GM13976 (cell line): ENCODE results near the gene KCNH8.
"Not testable (repeated sequence)": the region's sequence is repeated elsewhere in the genome, so short reads cannot be mapped to it uniquely, and the experiment has no call there.

Experiments
- DNase-seq: peaks from one replicate; pipeline ENCODE4 v3.0.0; 2012; ENCODE audit warnings: low spot score
- in situ Hi-C: fragments of 300-500 bp; cut with MboI; formaldehyde crosslinking; loops from one replicate; pipeline ENCODE4 v1.12.0; 2022; ENCODE audit warnings: low sequenced_read_pairs, mixed read lengths, inconsistent platforms; ENCODE audit not compliant: unreplicated experiment
- TF ChIP-seq, protein P1 (sequence below): IDR thresholded peaks from 2 replicates; pipeline ENCODE4 v1.5.1; 2012; ENCODE audit warnings: borderline replicate concordance, mild to moderate bottlenecking; ENCODE audit not compliant: insufficient read depth; ENCODE audit errors: extremely low read depth, missing control alignments, control extremely low read depth

KCNH8 gene

DNA sequence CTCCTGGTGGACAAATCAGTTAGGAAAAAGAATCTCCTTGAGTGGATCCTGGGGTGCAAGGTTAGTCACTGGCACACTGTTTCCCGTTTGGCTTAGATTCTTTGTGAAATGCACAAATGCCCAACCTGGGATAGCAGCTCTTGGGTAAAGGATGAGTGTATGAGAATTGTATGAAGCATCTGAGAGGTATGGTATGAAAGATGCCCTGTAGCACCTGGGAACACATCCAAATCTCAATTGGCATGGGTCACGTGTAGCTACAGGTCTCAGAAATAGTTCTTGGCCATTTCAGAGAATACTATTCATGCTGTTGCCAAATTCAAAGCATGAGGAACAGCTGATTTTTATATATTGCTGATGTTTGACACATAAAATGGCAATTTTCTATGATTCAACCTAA lies 84.3 kb downstream of the KCNH8 start:
- no peak for DNase-seq
- TF ChIP-seq, protein P1, sequence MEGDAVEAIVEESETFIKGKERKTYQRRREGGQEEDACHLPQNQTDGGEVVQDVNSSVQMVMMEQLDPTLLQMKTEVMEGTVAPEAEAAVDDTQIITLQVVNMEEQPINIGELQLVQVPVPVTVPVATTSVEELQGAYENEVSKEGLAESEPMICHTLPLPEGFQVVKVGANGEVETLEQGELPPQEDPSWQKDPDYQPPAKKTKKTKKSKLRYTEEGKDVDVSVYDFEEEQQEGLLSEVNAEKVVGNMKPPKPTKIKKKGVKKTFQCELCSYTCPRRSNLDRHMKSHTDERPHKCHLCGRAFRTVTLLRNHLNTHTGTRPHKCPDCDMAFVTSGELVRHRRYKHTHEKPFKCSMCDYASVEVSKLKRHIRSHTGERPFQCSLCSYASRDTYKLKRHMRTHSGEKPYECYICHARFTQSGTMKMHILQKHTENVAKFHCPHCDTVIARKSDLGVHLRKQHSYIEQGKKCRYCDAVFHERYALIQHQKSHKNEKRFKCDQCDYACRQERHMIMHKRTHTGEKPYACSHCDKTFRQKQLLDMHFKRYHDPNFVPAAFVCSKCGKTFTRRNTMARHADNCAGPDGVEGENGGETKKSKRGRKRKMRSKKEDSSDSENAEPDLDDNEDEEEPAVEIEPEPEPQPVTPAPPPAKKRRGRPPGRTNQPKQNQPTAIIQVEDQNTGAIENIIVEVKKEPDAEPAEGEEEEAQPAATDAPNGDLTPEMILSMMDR = no peak
- in situ Hi-C loops = no loop called here

DNA sequence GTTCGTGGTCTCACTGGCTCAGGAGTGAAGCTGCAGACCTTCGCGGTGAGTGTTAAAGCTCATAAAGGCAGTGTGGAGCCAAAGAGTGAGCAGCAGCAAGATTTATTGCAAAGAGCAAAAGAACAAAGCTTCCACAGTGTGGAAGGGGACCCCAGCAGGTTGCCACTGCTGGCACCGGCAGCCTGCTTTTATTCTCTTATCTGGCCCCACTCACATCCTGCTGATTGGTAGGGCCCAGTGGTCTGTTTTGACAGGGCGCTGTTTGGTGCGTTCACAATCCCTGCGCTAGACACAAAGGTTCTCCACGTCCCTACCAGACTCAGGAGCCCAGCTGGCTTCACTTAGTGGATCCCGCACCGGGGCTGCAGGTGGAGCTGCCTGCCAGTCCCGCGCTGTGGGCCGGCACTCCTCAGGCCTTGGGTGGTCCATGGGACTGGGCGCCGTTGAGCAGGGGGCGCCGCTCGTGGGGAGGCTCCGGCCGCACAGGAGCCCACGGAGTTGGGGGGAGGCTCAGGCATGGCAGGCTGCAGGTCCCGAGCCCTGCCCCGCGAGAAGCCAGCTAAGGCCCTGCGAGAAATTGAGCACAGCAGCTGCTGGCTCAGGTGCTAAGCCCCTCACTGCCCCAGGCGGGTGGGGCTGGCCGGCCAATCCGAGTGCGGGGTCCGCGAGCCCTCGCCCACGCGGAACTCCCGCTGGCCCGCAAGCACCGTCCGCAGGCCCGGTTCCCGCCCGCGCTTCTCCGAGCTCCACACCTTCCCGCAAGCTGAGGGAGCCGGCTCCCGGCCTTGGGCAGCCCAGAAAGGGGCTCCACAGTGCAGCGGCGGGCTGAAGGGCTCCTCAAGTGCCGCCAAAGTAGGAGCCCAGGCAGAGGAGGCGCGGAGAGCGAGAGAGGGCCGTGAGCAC lies 85.8 kb downstream of the KCNH8 start:
- DNase-seq, in situ Hi-C loops: not testable (repeated sequence)

GRCh38 chr3:19248143-19248542 lies 99.8 kb downstream of the KCNH8 start:
- TF ChIP-seq, protein P1 = no peak
- in situ Hi-C loops = no loop called here
- no peak for DNase-seq

- DNase-seq = no peak
- in situ Hi-C loops = no loop called here
- TF ChIP-seq, protein P1 = no peak
Observed at GRCh38 chr3:19248767-19249166, 100.5 kb downstream of the KCNH8 start.

DNA sequence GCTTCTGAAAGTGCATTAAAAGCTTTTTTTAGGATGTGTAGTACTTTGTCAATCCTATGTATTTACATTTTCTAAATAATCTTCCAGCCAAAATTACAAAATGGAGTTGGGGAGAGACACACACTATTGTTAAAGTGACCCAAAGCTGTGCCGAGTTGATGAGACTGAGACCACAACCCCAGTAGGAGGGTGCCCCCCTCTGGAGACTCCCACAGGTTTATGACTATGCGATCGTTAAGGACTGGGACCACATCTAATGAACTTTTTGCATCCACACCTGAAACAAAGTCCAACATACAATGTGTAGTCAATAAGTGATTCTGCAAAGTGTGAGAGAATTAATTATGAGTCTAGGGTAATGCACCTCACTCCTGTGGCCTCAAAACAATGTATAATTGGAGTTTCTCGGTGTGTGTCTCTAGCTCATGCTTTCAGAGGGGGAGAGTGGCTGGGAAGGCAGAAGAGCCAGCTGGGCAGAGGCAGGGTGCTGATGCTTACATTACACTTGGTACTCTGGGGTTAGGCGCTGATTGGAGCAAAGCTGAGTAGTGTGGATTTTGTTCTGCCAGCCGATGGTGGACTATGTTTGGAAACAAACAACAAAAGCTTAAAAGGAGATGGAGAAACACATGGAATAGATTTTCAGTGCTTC lies 102.8 kb downstream of the KCNH8 start:
- in situ Hi-C loops = no loop called here
- no peak for DNase-seq
- TF ChIP-seq, protein P1 = no peak

DNA sequence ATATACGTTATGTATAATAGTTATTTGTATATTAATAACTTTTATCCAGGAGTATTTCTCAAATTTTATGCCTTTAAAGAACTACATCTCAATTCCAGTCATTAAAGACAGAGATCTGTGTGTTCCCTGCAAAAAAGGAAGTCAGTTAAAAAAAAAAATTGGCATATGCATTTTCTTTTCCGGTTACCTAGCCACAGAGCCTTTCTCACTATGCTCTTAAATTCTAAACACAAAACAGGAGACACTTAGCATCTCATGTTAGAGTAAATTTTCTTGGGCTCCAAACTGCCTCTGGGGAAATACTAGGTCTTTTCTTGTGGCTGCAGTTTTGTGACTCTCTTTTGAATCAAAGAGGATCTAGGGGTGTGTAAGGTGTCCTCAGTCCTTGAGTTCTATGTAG lies 105.9 kb downstream of the KCNH8 start:
- no peak for DNase-seq
- TF ChIP-seq, protein P1 = no peak
- in situ Hi-C loops = no loop called here

- DNase-seq = no peak
- in situ Hi-C loops = no loop called here
- TF ChIP-seq, protein P1 = no peak
Observed at GRCh38 chr3:19254784-19255338, 106.6 kb downstream of the KCNH8 start.
